H1 (cell line): Measurements from ENCODE around the gene MTARC1. TPM values are rescaled to one million over a fixed set of nuclear protein-coding genes. Genes with fewer than 3 reads are reported as not detected.

Experiments used
- BCL11A ChIP-seq, 2 experiments: IDR thresholded peaks; one replicate each; pipeline ENCODE4 v1.6.1; 2011; ENCODE audit warnings: low read depth in 2 of 2, low read length in 2 of 2, mild to moderate bottlenecking in 2 of 2
- EGR1 ChIP-seq: IDR thresholded peaks from 2 replicates; pipeline ENCODE4 v1.6.1; 2011; ENCODE audit warnings: low read depth, low read length, borderline replicate concordance
- NANOG ChIP-seq: IDR thresholded peaks from 2 replicates; pipeline ENCODE4 v1.6.1; 2011; ENCODE audit warnings: low read length, low read depth, mild to moderate bottlenecking, inconsistent platforms; ENCODE audit not compliant: insufficient read depth, poor library complexity, severe bottlenecking
- SP4 ChIP-seq: IDR thresholded peaks from 2 replicates; pipeline ENCODE4 v1.6.1; 2012; ENCODE audit warnings: low read length, inconsistent platforms
- TAF7 ChIP-seq: optimal IDR thresholded peaks from 2 replicates; pipeline ENCODE3; 2011; ENCODE audit warnings: low read depth, mild to moderate bottlenecking, inconsistent platforms, low read length, moderate library complexity, borderline replicate concordance
- polyA plus RNA-seq, 7 experiments: library from polyadenylated mRNA; depleted of rRNA in 3 of 7; stranded (reverse) in 5 of 7; unstranded in 2 of 7; fragments of >200 nt in 5 of 7; fragments of 200-250 nt in 2 of 7; gene quantifications; 1 replicate in 5 of 7; 2 replicates in 1 of 7; 4 replicates in 1 of 7; pipeline versions ENCODE4 v1.2.1 to v1.2.3, GENCODE V29; 2011 to 2013; ENCODE audit warnings: missing spikeins in 2 of 7, mixed read lengths in 2 of 7
- total RNA-seq: library from RNA; stranded (reverse); fragmentation: NEBNext Ultra II Directional; extraction: Animal tissue kit (Norgen Biotek cat#: 25700); gene quantifications from 2 replicates; pipeline ENCODE4 v1.2.1, GENCODE V29; 2021

The MTARC1 gene
- total and polyA plus RNA-seq, 2 of the 8 experiments (the other 6 are each of a cell fraction or from before 2014, with no cell fraction given): 17.2 to 46.2 TPM

GRCh38 chr1:220817907-220818306, 31.2 kb downstream of the MTARC1 start (continued):
- TF ChIP-seq NANOG (no peak), TAF7 (no peak), BCL11A (IDR thresholded peaks at IDR 0.05; ENCODE audit: low read depth in 2 of 2, low read length in 2 of 2) (no peak), SP4 (no peak), EGR1 (no peak)
- TF ChIP-seq, all 59 proteins: peak for 0
